Panc1 (cell line): ENCODE data around the gene ERN1.
A peak's percentile ranks its signal among the peaks of the same experiment; 100 is the strongest.

Experiments used
- POLR2AphosphoS5 ChIP-seq: IDR thresholded peaks from 2 replicates; pipeline ENCODE4 v1.6.1; 2012; ENCODE audit warnings: mild to moderate bottlenecking, low read depth, low read length, moderate library complexity
- TF ChIP-seq, protein P1 (sequence below): fragments of 450-650 bp; IDR thresholded peaks from 2 replicates; pipeline ENCODE4 v1.5.1; 2017; ENCODE audit warnings: mild to moderate bottlenecking
- TF ChIP-seq, protein P2 (sequence below), 2 experiments: IDR thresholded peaks; 2 replicates each; pipeline ENCODE4 v1.6.1; 2011 to 2012; ENCODE audit warnings: low read depth in 2 of 2, control low read depth in 1 of 2, low read length in 1 of 2, mild to moderate bottlenecking in 1 of 2, moderate library complexity in 1 of 2; ENCODE audit not compliant: insufficient read depth in 1 of 2

DNA sequence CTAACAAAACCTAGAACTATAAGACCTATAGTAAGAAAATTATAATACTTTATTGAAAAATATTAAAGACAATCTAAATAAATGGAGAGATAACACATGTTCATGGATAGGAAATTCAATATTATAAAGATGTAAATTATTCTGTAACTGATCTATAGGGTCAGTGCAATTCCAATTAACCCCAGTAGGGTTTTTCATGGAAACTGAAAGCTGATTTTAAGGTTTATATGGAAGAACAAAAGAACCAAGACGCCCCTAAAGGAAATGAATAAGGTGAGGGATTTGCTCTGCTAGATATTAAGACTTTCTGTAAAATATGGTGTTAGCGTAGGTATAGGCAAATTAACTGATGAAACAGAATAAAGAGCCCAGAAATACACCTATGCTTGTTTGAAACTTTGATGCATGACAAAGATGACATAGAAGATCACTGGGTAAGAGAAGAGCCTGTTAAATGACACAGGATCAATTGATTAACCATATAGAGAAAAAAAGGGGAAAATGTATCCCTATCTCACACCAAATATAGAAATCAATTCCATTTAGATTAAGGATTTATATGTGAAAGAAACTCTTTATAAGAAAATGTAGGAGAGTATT, 112.5 kb downstream of the ERN1 start:
- TF ChIP-seq, protein P1, sequence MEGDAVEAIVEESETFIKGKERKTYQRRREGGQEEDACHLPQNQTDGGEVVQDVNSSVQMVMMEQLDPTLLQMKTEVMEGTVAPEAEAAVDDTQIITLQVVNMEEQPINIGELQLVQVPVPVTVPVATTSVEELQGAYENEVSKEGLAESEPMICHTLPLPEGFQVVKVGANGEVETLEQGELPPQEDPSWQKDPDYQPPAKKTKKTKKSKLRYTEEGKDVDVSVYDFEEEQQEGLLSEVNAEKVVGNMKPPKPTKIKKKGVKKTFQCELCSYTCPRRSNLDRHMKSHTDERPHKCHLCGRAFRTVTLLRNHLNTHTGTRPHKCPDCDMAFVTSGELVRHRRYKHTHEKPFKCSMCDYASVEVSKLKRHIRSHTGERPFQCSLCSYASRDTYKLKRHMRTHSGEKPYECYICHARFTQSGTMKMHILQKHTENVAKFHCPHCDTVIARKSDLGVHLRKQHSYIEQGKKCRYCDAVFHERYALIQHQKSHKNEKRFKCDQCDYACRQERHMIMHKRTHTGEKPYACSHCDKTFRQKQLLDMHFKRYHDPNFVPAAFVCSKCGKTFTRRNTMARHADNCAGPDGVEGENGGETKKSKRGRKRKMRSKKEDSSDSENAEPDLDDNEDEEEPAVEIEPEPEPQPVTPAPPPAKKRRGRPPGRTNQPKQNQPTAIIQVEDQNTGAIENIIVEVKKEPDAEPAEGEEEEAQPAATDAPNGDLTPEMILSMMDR = peak; percentile 2; the same call in 1 of the 2 replicates
- no peak for TF ChIP-seq POLR2AphosphoS5
- TF ChIP-seq, protein P2, sequence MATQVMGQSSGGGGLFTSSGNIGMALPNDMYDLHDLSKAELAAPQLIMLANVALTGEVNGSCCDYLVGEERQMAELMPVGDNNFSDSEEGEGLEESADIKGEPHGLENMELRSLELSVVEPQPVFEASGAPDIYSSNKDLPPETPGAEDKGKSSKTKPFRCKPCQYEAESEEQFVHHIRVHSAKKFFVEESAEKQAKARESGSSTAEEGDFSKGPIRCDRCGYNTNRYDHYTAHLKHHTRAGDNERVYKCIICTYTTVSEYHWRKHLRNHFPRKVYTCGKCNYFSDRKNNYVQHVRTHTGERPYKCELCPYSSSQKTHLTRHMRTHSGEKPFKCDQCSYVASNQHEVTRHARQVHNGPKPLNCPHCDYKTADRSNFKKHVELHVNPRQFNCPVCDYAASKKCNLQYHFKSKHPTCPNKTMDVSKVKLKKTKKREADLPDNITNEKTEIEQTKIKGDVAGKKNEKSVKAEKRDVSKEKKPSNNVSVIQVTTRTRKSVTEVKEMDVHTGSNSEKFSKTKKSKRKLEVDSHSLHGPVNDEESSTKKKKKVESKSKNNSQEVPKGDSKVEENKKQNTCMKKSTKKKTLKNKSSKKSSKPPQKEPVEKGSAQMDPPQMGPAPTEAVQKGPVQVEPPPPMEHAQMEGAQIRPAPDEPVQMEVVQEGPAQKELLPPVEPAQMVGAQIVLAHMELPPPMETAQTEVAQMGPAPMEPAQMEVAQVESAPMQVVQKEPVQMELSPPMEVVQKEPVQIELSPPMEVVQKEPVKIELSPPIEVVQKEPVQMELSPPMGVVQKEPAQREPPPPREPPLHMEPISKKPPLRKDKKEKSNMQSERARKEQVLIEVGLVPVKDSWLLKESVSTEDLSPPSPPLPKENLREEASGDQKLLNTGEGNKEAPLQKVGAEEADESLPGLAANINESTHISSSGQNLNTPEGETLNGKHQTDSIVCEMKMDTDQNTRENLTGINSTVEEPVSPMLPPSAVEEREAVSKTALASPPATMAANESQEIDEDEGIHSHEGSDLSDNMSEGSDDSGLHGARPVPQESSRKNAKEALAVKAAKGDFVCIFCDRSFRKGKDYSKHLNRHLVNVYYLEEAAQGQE (IDR thresholded peaks at IDR 0.05; ENCODE audit: insufficient read depth in 1 of 2, low read depth in 2 of 2, low read length in 1 of 2) = no peak
